GM13977 (cell line): ENCODE results near the gene PLSCR4.

ENCODE experiments used
- DNase-seq: peaks from one replicate; pipeline ENCODE4 v3.0.0; 2012; ENCODE audit warnings: low spot score
- CTCF ChIP-seq: IDR thresholded peaks from 2 replicates; pipeline ENCODE4 v1.5.1; 2012; ENCODE audit warnings: mild to moderate bottlenecking, control low read depth; ENCODE audit not compliant: insufficient read depth; ENCODE audit errors: extremely low read depth, missing control alignments
- in situ Hi-C: fragments of 300-500 bp; cut with MboI; formaldehyde crosslinking; loops from one replicate; pipeline ENCODE4 v1.12.0; 2022; ENCODE audit warnings: low sequenced_read_pairs, low pct_unique_long_range_greater_than_20kb, mixed read lengths, inconsistent platforms; ENCODE audit not compliant: unreplicated experiment

Gene PLSCR4

GRCh38 chr3:146247911-146248310 is 3.0 kb downstream of the PLSCR4 start:
- TF ChIP-seq CTCF, result no peak
- in situ Hi-C loops, result no loop called here
- DNase-seq, result no peak

- in situ Hi-C loops, result no loop called here
- DNase-seq, result no peak
- TF ChIP-seq CTCF, result no peak
Measured at GRCh38 chr3:146246526-146246925, 4.4 kb downstream of the PLSCR4 start.

- no peak for TF ChIP-seq CTCF
- DNase-seq, result no peak
- in situ Hi-C loops, result no loop called here
Measured at GRCh38 chr3:146243559-146243958, 7.3 kb downstream of the PLSCR4 start.

- in situ Hi-C loops, result no loop called here
- no peak for DNase-seq
Measured at GRCh38 chr3:146241523-146242240, 9.2 kb downstream of the PLSCR4 start.

GRCh38 chr3:146233487-146233886 is 17.4 kb downstream of the PLSCR4 start:
- no peak for DNase-seq
- no peak for TF ChIP-seq CTCF
- in situ Hi-C loops, result no loop called here

More at GRCh38 chr3:146241523-146242240, 9.2 kb downstream of the PLSCR4 start:
- no peak for TF ChIP-seq CTCF

GRCh38 chr3:146227486-146227885 is 23.4 kb downstream of the PLSCR4 start:
- in situ Hi-C loops, result no loop called here
- TF ChIP-seq CTCF, result no peak
- no peak for DNase-seq
